Natural killer cell (primary cell): ENCODE results near the gene DST. TPM values are rescaled to one million over a fixed set of nuclear protein-coding genes. Genes with fewer than 3 reads are reported as not detected.

Experiments
- ATAC-seq, 3 donors: fragments of 150-1000 bp in 2 of 3; fragments of 200-7000 bp in 1 of 3; cut with Tn5 transposase; 1 replicate in 1 of 3; 2 replicates in 2 of 3; pipeline ENCODE4 v1.10.0; 2021; ENCODE audit warnings: mild to moderate bottlenecking in 2 of 3, moderate library complexity in 2 of 3
- DNase-seq, 2 donors: peaks; one replicate each; pipeline versions ENCODE4 v3.0.0 to v3.0.0-alpha.2; 2013 to 2021; ENCODE audit warnings: mixed read lengths in 1 of 2
- H3K27ac ChIP-seq: one replicate; pipeline ENCODE4 v1.5.1; 2013; ENCODE audit warnings: mild to moderate bottlenecking, low read length
- H3K27me3 ChIP-seq: one replicate; pipeline ENCODE4 v1.6.1; 2013; ENCODE audit warnings: low read length; ENCODE audit not compliant: control insufficient read depth, insufficient read depth
- H3K36me3 ChIP-seq: one replicate; pipeline ENCODE4 v1.6.1; 2013; ENCODE audit warnings: low read length; ENCODE audit not compliant: control insufficient read depth, insufficient read depth
- H3K4me1 ChIP-seq: one replicate; pipeline ENCODE4 v1.6.1; 2013; ENCODE audit warnings: low read length; ENCODE audit not compliant: control insufficient read depth, insufficient read depth
- H3K4me3 ChIP-seq: one replicate; pipeline ENCODE4 v1.5.1; 2013; ENCODE audit warnings: low read length
- H3K9me3 ChIP-seq: one replicate; pipeline ENCODE4 v1.6.1; 2013; ENCODE audit warnings: low read length; ENCODE audit not compliant: control insufficient read depth, insufficient read depth
- H3K27ac Mint-ChIP-seq, 2 donors: one replicate each; pipeline ENCODE4 v1.8.0; 2022; ENCODE audit warnings: mild to moderate bottlenecking in 2 of 2, mixed read lengths in 2 of 2, moderate library complexity in 1 of 2
- H3K27me3 Mint-ChIP-seq, 2 donors: one replicate each; pipeline ENCODE4 v1.8.0; 2022; ENCODE audit warnings: low read depth in 2 of 2, mixed read lengths in 2 of 2
- H3K36me3 Mint-ChIP-seq: one replicate; pipeline ENCODE4 v1.8.0; 2022; ENCODE audit warnings: mixed read lengths
- H3K4me1 Mint-ChIP-seq, 2 donors: one replicate each; pipeline ENCODE4 v1.8.0; 2022; ENCODE audit warnings: mixed read lengths in 2 of 2
- H3K4me3 Mint-ChIP-seq: one replicate; pipeline ENCODE4 v1.8.0; 2022; ENCODE audit warnings: mild to moderate bottlenecking, moderate library complexity, mixed read lengths
- H3K9me3 Mint-ChIP-seq, 2 donors: one replicate each; pipeline ENCODE4 v1.8.0; 2022; ENCODE audit warnings: mixed read lengths in 2 of 2
- WGBS: methylation state at CpG from one replicate; pipeline ENCODE4 v1.1.7; 2013; ENCODE audit warnings: missing lambda C conversion rate; ENCODE audit not compliant: insufficient coverage; 5-methylcytosine and 5-hydroxymethylcytosine counted together
- intact Hi-C: fragments of 100-400 bp; cut with micrococcal nuclease; formaldehyde crosslinking; loops from one replicate; pipeline ENCODE4 v1.14.2; 2022
- total RNA-seq, 4 donors: library from RNA; stranded (reverse); fragments of 120-200 nt in 1 of 4; gene quantifications; one replicate each; pipeline versions ENCODE4 v1.2.3 to v1.2.4, GENCODE V29; 2013 to 2022
- TF ChIP-seq, protein P1 (sequence below): fragments of 200-600 bp; IDR thresholded peaks from one replicate; pipeline ENCODE4 v1.8.0; 2022; ENCODE audit warnings: antibody characterized with exemption

Gene DST
- total RNA-seq, 3 donors from 2014 or later (not counting 1 experiment from before 2014, with no cell fraction given) = 5.6 to 14.7 (median 8.9) TPM

DNA sequence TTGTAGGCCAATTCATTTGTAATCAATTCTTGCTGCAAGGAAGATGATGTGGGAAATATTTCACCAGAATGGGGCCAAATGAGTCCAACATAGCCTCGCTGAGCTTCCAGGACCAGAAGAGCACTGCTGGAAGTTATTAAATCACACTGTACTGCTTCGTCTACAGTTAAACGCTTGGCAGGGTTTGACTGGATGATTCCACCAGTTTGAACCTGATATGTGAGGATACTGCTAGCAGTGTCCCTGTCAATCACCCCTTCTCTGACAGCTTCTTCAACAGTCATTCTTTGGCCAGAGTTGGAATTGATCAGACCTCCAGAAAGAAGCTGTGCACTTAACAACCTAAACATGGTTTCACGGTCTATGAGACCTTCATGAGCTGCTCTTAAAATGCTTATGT lies 34.4 kb downstream of the DST start:
- no peak overlapping the region for H3K27ac Mint-ChIP-seq
- DNase-seq = no peak
- H3K9me3 Mint-ChIP-seq = peaks cover 0 to 4% of the 10 kb centered on the region in 2 donors
- Histone ChIP-seq H3K9me3 (no peaks in the 10 kb centered on the region), H3K27me3 (no peaks in the 10 kb centered on the region), H3K4me1 (no peaks in the 10 kb centered on the region), H3K27ac (no peak overlapping the region), H3K36me3 (no peaks in the 10 kb centered on the region), H3K4me3 (no peak overlapping the region)
- TF ChIP-seq, protein P1, sequence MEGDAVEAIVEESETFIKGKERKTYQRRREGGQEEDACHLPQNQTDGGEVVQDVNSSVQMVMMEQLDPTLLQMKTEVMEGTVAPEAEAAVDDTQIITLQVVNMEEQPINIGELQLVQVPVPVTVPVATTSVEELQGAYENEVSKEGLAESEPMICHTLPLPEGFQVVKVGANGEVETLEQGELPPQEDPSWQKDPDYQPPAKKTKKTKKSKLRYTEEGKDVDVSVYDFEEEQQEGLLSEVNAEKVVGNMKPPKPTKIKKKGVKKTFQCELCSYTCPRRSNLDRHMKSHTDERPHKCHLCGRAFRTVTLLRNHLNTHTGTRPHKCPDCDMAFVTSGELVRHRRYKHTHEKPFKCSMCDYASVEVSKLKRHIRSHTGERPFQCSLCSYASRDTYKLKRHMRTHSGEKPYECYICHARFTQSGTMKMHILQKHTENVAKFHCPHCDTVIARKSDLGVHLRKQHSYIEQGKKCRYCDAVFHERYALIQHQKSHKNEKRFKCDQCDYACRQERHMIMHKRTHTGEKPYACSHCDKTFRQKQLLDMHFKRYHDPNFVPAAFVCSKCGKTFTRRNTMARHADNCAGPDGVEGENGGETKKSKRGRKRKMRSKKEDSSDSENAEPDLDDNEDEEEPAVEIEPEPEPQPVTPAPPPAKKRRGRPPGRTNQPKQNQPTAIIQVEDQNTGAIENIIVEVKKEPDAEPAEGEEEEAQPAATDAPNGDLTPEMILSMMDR = no peak
- no peak overlapping the region for H3K4me3 Mint-ChIP-seq
- no peaks in the 10 kb centered on the region for H3K27me3 Mint-ChIP-seq
- no peaks in the 10 kb centered on the region for H3K36me3 Mint-ChIP-seq
- 88% methylated on average over 4 of the region's 4 CpGs for WGBS
- intact Hi-C loops = no loop called here
- H3K4me1 Mint-ChIP-seq = no peaks in the 10 kb centered on the region
- no peak for ATAC-seq

DNA sequence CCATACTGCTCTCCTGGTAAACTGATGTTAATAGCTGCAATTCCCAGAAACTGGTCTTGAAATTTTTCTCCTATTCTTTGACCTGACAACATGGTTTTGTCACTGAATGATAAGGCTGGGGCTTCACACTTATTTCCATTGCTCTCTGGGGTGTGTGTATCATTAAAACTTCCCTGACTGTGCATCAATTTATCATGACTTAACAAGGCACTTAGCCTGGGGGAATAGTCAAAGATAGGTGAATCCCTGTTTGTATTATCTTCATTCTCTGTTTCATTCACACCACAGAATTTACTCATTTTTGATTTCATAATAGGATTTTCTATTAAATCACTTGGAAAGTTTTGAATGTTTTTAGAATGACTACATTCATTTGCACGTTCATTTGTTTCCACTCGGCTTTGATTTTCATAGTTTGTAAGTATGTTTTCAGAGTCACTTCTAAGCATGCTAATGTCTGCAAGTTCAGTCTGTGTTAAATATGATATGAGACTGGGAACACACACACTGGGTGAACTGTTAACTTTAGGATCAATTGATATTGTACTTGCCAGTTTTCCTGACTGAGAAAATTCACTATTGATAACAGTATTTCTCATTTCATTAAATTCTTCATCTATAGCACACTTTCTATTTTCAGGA lies 35.5 kb downstream of the DST start:
- Histone ChIP-seq H3K4me3 (no peak overlapping the region), H3K27ac (no peak overlapping the region), H3K27me3 (no peaks in the 10 kb centered on the region), H3K9me3 (no peaks in the 10 kb centered on the region), H3K36me3 (no peaks in the 10 kb centered on the region), H3K4me1 (no peaks in the 10 kb centered on the region)
- Mint-ChIP-seq H3K4me1 (no peaks in the 10 kb centered on the region), H3K27me3 (no peaks in the 10 kb centered on the region), H3K36me3 (no peaks in the 10 kb centered on the region), H3K4me3 (no peak overlapping the region), H3K9me3 (peaks cover 0 to 4% of the 10 kb centered on the region in 2 donors), H3K27ac (no peak overlapping the region)
- ATAC-seq (no peak), DNase-seq (no peak)
- intact Hi-C loops = no loop called here
- TF ChIP-seq, protein P1 = no peak
- 89% methylated on average over 2 of the region's 2 CpGs for WGBS

DNA sequence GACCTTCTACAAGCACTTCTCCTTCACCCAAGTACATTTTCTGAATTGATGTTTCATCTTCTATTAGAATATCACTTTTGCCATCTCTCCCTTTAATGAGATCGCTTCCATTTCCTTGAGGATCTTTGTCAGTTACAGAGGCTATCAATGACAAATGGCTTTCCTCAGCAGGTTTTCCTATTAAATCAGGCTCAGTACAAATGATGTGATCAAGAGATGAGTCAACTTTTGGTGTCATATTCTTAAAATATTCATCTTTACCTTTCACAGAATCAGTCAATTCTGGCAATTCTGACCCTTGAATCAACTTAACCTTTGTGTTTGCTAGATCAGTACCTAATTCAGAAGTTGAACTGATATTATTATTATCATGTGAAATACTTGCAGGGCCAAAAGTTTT lies 37.3 kb downstream of the DST start:
- 77% methylated on average over 1 of the region's 1 CpG for WGBS
- Mint-ChIP-seq H3K27ac (no peak overlapping the region), H3K4me1 (no peaks in the 10 kb centered on the region), H3K36me3 (no peaks in the 10 kb centered on the region), H3K4me3 (no peak overlapping the region), H3K27me3 (no peaks in the 10 kb centered on the region), H3K9me3 (peaks cover 0 to 4% of the 10 kb centered on the region in 2 donors)
- H3K36me3 ChIP-seq = no peaks in the 10 kb centered on the region
- no peak overlapping the region for H3K27ac ChIP-seq
- DNase-seq (no peak), ATAC-seq (no peak)
- no peaks in the 10 kb centered on the region for H3K9me3 ChIP-seq
- TF ChIP-seq, protein P1 = no peak
- intact Hi-C loops = no loop called here
- H3K4me1 ChIP-seq = no peaks in the 10 kb centered on the region
- no peaks in the 10 kb centered on the region for H3K27me3 ChIP-seq
- H3K4me3 ChIP-seq = no peak overlapping the region

DNA sequence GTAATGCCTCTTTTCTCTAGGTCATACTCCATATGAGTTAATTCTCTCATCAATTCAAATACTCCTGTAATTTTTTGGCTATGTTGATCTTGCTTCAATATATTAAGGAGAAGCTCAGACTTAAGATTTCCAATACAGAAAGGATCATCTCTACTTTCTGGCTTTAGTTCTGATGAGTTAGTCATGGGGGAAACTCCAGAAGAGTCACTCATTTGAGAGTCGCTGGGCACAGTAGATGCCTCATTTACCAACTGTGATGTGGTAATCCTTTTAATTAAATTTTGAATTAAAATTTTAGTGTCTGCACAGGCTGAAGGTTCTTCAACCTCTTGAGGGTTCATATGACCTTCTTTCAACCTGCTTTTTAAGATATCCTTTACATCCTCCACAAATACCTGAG lies 38.5 kb downstream of the DST start:
- H3K36me3 Mint-ChIP-seq = no peaks in the 10 kb centered on the region
- DNase-seq (no peak), ATAC-seq (no peak)
- H3K4me3 Mint-ChIP-seq = no peak overlapping the region
- Histone ChIP-seq H3K27ac (no peak overlapping the region), H3K27me3 (no peaks in the 10 kb centered on the region), H3K9me3 (no peaks in the 10 kb centered on the region), H3K4me1 (no peaks in the 10 kb centered on the region), H3K36me3 (no peaks in the 10 kb centered on the region), H3K4me3 (no peak overlapping the region)
- no peak overlapping the region for H3K27ac Mint-ChIP-seq
- TF ChIP-seq, protein P1 = no peak
- no peaks in the 10 kb centered on the region for H3K27me3 Mint-ChIP-seq
- intact Hi-C loops = no loop called here
- 86% methylated on average over 1 of the region's 1 CpG for WGBS
- H3K4me1 Mint-ChIP-seq = no peaks in the 10 kb centered on the region
- H3K9me3 Mint-ChIP-seq = peaks cover 0 to 4% of the 10 kb centered on the region in 2 donors
